DMS 273 treated with DMSO at 0.1 percent for 48 hours (cell line): ENCODE measurements around the gene ZNF224.
"Not testable (repeated sequence)": the region's sequence is repeated elsewhere in the genome, so short reads cannot be mapped to it uniquely, and the experiment has no call there.

Experiments
- DNase-seq: peaks from one replicate; lab custom pipeline; 2025; lab: John Stamatoyannopoulos, UW

Gene ZNF224

GRCh38 chr19:44093931-44094765, at the start of gene ZNF224:
Gene ZNF224, plus strand, starts transcription at chr19:44094361. Its CDS starts 3,513 bp downstream, at chr19:44097874.
- DNase-seq: peak; percentile 84

DNA sequence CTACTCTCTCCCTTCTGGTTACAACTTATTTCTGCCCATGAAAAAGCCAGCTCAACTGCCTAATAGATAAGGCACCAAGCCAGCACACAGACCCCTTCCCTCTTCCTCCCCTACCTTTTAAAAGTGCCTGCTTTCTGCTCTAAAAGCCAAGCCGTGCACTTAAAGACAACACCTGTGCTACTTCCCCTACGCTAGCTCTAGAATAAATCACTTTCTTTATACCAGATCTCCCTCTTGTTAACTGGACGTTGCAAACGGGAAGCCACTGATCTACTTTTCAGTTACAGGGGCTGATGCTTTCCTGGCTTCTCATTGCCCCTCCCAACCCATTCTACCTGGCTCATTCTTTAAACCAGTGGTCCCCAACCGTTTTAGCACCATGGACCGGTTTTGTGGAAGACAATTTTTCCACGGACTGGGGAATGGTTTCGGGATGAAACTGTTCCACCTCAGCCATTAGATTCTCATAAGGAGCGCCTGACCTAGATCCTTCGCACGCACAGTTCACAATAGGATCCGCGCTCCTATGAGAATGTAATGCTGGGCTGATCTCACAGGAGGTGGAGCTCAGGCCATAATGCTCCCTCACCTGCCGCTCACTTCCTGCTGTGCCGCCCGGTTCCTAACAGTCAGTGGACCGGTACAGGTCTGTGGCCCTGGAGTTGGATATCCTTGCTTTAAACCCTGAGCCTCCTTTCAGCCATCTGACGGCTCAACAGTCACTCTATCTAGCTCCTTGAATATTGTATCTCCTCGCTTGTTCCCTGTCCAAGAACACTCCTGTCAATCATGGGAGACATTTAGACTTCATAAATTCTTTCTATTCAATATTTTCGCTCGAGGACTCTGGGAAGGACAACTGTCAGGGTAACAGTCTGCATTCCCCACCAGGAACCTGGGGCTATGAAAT, 43.2 kb upstream of the ZNF224 start:
- no peak for DNase-seq

DNA sequence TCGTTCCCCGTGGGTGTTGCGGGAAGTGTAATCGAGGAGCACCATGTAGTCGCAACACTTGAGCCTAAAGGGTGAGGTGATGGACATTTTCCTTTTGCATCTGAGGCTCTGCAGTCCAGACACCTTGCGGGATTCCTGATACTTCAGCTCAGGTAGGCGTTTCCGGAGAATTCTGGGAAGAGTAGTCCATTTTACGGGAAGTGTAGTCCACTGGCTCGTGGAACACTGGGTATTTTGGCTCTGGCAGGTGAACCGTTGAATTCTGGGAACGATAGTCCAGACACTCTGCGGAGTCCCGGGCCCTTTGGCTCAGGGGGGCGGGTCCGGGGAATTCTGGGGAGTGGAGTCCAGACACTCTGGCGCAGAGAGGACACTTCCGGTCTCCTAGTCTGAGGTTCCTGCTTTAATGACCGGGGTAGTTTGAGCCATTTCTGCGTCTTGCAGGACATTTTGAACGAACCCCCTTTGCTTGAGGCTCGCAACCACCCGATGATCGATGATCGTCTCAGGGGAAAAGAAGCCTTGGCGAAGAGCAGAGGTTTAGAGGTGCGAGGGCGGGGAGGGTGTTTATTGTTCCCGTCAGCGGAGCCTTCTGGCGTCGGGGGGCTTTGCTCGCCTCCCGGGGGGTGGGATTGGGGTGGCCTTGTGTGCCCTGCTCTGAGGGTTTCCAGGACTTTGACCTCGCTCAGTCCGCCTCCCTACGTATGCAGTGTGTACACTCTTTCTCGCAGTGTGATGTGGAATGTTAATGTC, 42.3 kb upstream of the ZNF224 start, which contains the start of gene ZNF223:
ZNF223 (plus strand) TSS at position 387 of the 753 bp plus-strand sequence. CDS start 3,141 bp downstream, outside the sequence.
- peak; percentile 88 for DNase-seq

DNA sequence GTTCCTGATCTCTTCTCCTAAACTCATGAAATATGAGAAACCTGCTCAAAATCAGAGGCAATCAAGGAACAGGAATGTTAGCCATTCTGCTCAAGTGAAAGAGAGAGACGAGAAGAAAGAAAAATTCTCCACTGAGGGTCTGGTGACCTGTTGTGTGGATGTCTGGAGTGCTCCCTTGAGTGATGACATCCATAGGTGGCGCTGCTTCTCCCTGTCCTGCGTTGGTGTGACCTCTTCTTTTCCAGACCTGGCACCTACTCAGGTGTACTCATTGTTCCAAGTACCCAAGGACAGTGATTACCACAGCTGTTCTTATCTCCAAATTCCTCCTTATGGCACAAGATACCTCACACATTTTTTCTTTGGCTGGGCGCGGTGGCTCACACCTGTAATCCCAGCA, 38.3 kb upstream of the ZNF224 start:
- DNase-seq: no peak

GRCh38 chr19:44059229-44059628, 34.9 kb upstream of the ZNF224 start:
- no peak for DNase-seq

DNA sequence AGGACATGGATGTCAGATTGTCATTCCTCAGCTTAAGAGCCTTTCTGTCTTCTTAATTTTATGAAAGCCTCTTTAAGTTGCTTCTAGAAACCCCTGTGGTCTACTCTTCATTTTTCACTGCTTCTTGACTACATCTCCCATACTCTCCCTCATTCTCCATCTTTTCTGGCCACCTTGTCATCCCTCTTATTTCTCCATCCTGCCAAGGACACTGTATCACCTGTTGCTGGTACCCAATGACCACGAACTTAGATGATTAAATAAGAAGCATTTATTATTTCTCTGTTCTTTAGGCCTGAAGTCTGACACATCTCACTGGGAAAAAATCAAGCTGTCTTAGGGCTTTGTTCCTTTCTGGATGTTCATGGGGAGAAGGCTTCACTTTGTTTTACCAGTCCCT, 33.1 kb upstream of the ZNF224 start:
- no peak for DNase-seq

- no peak for DNase-seq
These were observed 27.9 kb upstream of the ZNF224 start for GRCh38 chr19:44066305-44066704.

GRCh38 chr19:44069415-44069814, 24.7 kb upstream of the ZNF224 start:
- no peak for DNase-seq

GRCh38 chr19:44071824-44072542, 22.2 kb upstream of the ZNF224 start, which contains the start of gene ZNF284:
Gene ZNF284, plus strand, starts transcription at chr19:44072159. Its CDS starts 4,231 bp downstream, at chr19:44076390.
- peak; percentile 74 for DNase-seq

DNA sequence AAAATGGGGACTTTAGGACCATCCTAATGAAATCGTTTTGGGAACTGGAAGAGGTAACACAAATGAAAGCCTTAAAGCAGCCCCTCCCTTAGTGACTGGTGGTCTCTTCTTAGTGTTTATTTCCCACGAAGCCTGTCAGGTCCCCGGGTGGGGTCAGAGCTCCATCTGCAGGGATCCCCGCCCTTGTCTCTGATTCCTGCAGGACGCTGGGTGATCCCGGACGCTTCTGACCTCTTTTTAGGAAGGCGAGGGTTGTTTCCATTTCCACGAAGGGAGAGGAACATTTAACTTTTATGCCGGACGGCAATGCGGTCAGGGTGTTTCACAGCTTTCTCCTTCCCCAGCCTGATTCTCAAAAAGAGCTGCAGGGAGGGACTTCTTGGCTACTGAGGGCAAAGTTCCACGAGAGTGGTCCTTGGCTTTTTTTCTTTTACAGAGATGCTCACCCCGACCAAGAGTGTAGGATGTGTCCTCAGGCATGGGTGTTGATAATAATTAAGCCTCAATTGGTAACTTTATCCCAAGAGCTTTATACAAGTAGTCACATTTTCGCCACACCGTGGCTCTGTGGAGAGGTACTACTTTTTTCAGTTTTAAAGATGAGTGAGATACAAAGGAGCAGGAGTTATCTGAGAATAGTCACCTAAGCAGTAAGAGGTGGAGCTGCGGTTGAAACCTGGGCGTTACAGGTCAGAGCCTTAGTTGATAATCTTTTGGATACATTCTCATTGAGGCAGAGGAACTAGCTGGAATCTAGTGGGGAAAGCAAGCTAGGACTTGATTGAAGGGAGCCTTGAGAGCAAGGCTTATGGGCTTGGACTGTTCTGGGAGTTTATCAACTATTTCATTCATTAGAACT, 21.4 kb upstream of the ZNF224 start:
- no peak for DNase-seq

GRCh38 chr19:44076325-44076724, 17.8 kb upstream of the ZNF224 start:
- DNase-seq: no peak

- DNase-seq: no peak
These were observed 2.1 kb upstream of the ZNF224 start for GRCh38 chr19:44092108-44092507.

DNA sequence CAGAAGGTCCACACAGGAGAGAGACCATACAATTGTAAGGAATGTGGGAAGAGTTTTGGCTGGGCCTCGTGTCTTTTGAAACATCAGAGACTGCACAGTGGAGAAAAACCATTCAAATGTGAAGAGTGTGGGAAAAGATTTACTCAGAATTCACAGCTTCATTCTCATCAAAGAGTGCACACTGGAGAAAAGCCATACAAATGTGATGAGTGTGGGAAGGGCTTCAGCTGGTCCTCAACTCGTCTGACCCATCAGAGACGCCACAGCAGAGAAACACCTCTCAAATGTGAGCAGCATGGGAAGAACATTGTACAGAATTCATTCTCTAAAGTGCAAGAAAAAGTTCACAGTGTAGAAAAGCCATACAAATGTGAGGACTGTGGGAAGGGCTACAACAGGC, 13.6 kb downstream of the ZNF224 start:
- DNase-seq: no peak

DNA sequence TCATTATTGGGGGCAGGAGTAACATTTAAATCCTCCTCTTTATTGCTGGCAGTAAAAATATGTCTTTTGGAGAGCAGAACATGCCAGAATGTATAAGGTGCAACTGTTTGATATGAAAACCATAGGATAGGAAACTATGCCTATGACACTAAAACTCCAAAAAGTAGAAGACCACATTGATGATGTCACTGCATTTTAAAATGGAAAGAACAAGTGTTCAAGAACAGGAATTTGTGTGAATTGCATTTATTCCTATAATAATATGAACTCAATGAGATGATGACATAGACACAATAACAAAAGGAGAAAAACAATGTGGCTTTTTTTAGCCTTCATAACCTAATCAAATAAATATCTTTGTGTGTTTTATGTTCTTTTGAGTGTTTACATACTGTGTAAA, 15.3 kb downstream of the ZNF224 start:
- no peak for DNase-seq

DNA sequence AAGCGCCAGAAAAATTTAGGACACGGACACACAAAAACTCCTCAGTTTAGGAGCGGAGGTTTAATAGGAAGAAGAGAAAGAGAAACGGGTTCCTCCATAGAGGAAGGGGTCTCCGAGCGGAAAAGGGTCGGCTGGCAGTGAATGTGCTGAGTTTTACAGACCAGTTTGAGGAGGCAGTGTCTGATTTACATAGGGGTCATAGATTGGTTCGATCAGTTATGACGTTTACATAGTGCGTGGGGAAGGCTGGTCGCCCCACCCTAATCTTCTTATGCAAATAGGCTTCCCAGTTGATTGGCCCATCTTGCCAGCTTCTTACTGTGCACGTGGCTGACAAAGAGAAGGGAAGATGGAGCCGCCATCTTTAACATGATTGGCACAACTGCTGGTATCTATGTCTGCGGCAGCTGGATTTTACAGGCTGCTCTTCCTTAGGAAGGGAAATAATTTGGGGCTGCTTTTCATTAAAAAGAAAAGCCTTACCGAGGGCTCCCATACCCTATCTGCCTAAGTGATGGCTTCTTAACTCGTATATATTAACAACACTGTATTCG, 17.8 kb downstream of the ZNF224 start:
- peak; percentile 55 for DNase-seq

- no peak for DNase-seq
These were observed 18.6 kb downstream of the ZNF224 start for GRCh38 chr19:44112802-44113137.

GRCh38 chr19:44113138-44113783, 19.1 kb downstream of the ZNF224 start, which contains the start of gene ZNF225:
Gene ZNF225, plus strand, starts transcription at chr19:44113399. Its CDS starts 2,429 bp downstream, at chr19:44115828.
- DNase-seq: peak; percentile 96

- DNase-seq: no peak
These were observed 19.7 kb downstream of the ZNF224 start for GRCh38 chr19:44113784-44114390.

- DNase-seq: not testable (repeated sequence)
These were observed 27.0 kb downstream of the ZNF224 start for GRCh38 chr19:44121162-44121561.
